ENCODE data around the gene ATAD2B.

ATAD2B gene

DNA sequence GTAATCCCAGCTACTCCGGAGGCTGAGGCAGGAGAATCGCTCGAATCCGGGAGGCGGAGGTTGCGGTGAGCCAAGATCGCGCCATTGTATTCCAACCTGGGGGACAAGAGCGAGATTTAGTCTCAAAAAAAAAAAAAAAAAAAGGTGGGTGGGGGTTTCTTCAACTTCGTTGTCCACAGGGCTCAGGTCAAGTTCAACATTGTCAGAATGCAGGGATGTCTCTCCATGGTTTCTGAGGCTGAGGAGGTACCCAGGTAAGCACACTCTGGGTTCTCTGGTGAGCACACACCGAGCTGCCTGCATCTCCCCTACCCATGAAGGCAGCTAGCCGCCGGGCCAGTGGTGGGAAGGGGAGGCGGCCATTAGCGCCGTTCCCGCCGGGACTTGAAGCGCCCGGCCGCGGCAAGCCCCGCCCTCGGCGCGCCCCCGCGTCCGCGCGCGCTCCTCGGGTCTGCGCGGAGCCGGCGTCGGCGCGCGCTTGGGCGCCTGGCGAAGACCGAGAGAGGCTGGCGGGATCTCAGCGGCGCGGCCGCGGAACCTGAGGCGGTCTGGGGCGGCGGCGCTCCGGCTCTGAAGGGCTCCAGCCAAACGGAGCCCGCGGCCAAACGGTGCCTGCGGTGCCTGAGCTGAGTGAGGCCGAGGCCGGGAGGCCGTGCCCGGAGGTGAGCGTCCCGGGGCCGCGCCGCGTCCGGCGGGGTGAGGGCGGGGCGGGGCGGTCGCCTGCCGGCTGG is 13.2 kb upstream of the ATAD2B start, which contains the start of gene UBXN2A:
Gene UBXN2A, plus strand, starts transcription at position 477 of the 731 bp plus-strand sequence. CDS start 17,852 bp downstream, outside the sequence.
- intact Hi-C loops (cut with DNase I; ENCODE audit: low total_unique reads): no loop called here
- TF ChIP-seq, protein P1, sequence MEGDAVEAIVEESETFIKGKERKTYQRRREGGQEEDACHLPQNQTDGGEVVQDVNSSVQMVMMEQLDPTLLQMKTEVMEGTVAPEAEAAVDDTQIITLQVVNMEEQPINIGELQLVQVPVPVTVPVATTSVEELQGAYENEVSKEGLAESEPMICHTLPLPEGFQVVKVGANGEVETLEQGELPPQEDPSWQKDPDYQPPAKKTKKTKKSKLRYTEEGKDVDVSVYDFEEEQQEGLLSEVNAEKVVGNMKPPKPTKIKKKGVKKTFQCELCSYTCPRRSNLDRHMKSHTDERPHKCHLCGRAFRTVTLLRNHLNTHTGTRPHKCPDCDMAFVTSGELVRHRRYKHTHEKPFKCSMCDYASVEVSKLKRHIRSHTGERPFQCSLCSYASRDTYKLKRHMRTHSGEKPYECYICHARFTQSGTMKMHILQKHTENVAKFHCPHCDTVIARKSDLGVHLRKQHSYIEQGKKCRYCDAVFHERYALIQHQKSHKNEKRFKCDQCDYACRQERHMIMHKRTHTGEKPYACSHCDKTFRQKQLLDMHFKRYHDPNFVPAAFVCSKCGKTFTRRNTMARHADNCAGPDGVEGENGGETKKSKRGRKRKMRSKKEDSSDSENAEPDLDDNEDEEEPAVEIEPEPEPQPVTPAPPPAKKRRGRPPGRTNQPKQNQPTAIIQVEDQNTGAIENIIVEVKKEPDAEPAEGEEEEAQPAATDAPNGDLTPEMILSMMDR (IDR thresholded peaks at IDR 0.05): no peak
- Histone ChIP-seq H3K4me1 (peaks cover 0 to 13% (median 5%) of the 10 kb centered on the region in 4 donors), H3K9me3 (no peaks in the 10 kb centered on the region), H3K27me3 (no peaks in the 10 kb centered on the region), H3K36me3 (no peaks in the 10 kb centered on the region), H3K4me3 (peak within 1 kb of the TSS; percentile 63 to 93), H3K27ac (peak within 1 kb of the TSS; percentile 87 to 90)
- DNase-seq: peak; percentile 65 to 84

DNA sequence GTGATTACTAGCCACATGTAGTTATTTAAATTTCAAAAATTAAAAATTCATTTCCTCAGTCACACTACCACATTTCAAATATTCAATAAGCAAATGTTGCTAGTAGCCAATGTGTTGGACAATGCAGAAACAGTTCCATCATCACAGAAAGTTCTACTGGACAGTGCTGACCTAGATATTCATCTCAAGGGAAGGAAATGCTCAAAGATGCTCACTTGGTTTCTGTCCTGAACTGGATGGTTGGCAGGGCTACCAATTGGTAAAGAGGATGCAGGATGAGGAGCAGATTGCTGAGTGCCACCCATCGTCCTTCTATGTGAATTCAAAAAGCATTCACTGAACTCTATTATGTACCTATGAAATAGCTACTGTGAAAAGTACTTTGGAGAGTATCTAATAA is 7.3 kb upstream of the ATAD2B start:
- intact Hi-C loops (cut with DNase I; ENCODE audit: low total_unique reads): no loop called here
- Histone ChIP-seq H3K27ac (no peak overlapping the region), H3K27me3 (no peaks in the 10 kb centered on the region), H3K4me3 (no peak overlapping the region), H3K4me1 (peaks cover 0 to 3% (median 0%) of the 10 kb centered on the region in 4 donors), H3K36me3 (peaks cover 0 to 6% (median 0%) of the 10 kb centered on the region in 3 donors), H3K9me3 (no peaks in the 10 kb centered on the region)
- TF ChIP-seq, protein P1 (IDR thresholded peaks at IDR 0.05): no peak
- no peak for DNase-seq

GRCh38 chr2:23926290-23926749 is 603 bp downstream of the ATAD2B start:
- DNase-seq: no peak
- Histone ChIP-seq H3K4me1 (peaks cover 0 to 35% (median 18%) of the 10 kb centered on the region in 4 donors), H3K27ac (peak overlapping the region; percentile 89 to 99), H3K4me3 (peak overlapping the region; percentile 71 to 94), H3K9me3 (no peaks in the 10 kb centered on the region), H3K27me3 (no peaks in the 10 kb centered on the region), H3K36me3 (no peaks in the 10 kb centered on the region)
- TF ChIP-seq, protein P1 (IDR thresholded peaks at IDR 0.05): no peak
- intact Hi-C loops (cut with DNase I; ENCODE audit: low total_unique reads): loop anchor here (5.0 kb wide), 1 partner anchor 156 kb away; the partner anchor contains the start of gene TP53I3

GRCh38 chr2:23925702-23926289 is 1.1 kb downstream of the ATAD2B start:
- TF ChIP-seq, protein P1 (IDR thresholded peaks at IDR 0.05): no peak
- Histone ChIP-seq H3K9me3 (no peaks in the 10 kb centered on the region), H3K27ac (peak overlapping the region; percentile 89 to 99), H3K4me1 (peaks cover 0 to 36% (median 18%) of the 10 kb centered on the region in 4 donors), H3K4me3 (peak overlapping the region; percentile 71 to 94), H3K36me3 (no peaks in the 10 kb centered on the region), H3K27me3 (no peaks in the 10 kb centered on the region)
- peak; percentile 57 to 84 for DNase-seq
- intact Hi-C loops (cut with DNase I; ENCODE audit: low total_unique reads): loop anchor here (5.0 kb wide), 1 partner anchor 157 kb away; the partner anchor contains the start of gene TP53I3

- intact Hi-C loops (cut with DNase I; ENCODE audit: low total_unique reads): loop anchor here (5.0 kb wide), 1 partner anchor 158 kb away; the partner anchor contains the start of gene TP53I3
- H3K27me3 ChIP-seq: no peaks in the 10 kb centered on the region
- DNase-seq: no peak
- H3K4me1 ChIP-seq: peaks cover 0 to 46% (median 18%) of the 10 kb centered on the region in 4 donors
- H3K27ac ChIP-seq: peak overlapping the region; percentile 89 to 99
- TF ChIP-seq, protein P1 (IDR thresholded peaks at IDR 0.05): no peak
- no peaks in the 10 kb centered on the region for H3K9me3 ChIP-seq
- peak overlapping the region; percentile 71 to 94 for H3K4me3 ChIP-seq
- no peaks in the 10 kb centered on the region for H3K36me3 ChIP-seq
These were observed 2.1 kb downstream of the ATAD2B start for GRCh38 chr2:23924589-23925359.

Measured in tibial artery (tissue), 4 donors.